HG03196 (cell line): Measurements from ENCODE around the gene BPGM.

ENCODE experiments used
- ATAC-seq: cut with Tn5 transposase; IDR thresholded peaks from one replicate; pipeline ENCODE4 v1.9.1; 2021; ENCODE audit not compliant: unreplicated experiment

Gene BPGM

DNA sequence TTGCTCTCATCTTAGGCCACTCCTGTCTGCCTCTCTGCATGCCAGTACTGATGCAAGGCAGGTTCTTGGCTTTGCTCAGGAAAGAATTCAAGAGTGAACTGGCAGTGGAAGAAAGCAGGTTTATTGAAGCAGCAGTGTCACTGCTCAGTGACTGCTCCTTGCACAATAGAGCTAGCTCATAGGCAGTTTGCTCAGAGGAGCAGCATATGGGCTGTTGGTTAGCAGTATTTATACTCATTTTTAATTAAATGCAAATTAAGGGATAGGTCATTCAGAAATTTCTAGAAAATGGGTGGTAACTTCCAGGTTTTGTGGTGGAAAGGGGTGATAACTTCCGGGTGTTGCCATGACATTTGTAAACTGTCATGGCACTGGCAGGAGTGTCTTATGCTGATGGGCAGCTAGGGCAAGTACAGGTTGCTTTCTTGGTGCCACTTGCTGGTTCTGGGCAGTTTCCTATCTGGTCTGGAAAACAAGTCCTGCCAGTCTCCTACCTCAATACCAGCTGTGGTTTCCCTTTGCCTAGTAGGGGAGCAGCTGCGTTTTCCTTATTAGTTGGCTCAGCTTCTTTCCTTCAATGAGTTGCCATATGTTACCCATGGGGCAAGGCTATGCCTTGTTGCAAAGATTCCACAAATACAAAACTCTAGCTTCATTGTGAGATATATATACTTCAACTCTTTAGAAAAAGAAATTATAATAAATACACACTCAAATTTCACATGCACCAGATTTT is 68.0 kb downstream of the BPGM start:
- ATAC-seq: no peak

DNA sequence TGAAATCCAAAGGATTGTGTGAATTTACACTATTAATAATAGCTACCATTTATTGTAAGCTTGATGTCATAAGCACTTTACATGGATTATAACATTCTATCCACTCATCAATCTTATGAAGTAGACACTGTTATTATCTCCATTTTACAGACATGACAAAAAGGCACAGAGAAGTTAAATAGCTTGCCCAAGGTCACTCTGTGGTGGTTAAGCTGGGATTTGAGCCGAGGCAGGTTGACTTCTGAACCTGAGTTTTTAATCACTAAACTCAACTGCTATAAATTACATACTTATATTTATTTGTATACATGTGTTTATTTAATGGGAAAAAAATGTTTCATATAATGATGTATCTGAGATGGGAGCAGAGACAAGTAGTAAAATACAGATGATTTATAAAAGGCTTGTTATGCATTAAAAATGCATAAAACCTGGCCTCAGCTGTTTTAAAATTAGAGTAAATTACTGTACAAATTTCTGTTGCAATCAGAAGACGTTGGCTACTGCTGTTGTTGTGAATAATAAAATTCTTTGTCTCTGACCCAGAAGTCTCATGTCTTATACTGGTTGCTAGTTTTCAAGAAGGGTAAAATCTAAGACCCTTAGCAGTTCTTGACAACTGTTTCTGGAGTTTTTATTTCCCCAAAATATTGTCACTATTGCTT is 71.7 kb downstream of the BPGM start:
- ATAC-seq: no peak

DNA sequence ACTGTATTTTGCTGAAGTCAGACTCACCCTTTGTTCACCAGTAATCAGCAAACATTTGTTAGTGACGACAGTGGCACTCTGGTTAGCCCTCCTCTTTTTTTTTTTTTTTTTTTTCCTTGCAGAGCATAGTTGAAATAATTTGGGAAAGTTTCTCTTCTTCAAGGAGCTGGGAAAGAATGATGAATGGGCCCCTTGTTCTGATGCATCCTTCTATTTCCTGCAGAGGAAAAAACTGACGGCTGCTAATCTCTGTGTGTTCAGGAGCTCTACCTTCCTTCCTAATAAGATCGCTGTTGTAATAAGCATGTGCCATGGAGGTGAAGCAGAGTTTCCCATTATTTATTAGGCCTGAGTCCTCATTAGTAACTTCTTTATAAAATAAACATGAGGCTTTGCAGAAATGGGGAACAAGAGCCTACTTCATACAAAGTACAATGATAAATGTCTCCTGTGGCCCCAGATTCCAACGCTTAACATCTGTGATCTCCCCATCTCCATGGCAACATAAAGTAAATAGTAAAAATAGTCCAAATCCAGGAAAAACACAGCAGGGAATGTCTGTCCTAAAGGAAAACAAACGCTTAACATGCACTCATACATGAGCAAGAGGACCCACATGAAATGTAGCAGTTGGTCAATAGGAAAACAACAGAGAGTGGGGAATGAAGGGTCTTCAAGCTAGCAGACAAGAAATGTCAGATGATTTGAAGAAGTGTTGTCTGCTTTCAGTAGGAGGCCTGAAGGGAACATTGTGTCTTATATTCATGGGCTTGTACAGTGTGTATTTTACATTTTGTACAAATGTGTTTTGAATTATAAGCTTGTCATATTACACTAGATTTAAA is 73.7 kb downstream of the BPGM start:
- no peak for ATAC-seq

DNA sequence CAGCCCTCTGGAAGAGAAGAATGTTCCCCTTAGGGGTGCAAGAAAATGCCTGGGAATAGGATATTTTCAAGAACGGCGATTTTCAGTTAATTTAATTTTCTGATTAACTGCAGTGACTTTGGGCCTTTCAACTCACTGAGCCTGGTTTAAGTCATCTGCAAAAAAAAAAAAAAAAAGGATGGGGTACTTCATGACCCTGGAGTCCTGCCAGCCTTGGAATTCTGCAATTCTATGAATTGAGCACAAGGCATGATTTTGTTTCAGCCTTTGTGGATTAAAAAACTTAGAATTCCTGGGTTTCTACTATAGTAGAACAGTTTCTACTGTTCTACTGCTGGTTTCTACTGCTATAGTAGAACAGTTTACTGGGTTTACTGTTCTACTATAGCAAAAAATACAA is 74.5 kb downstream of the BPGM start:
- ATAC-seq: no peak

DNA sequence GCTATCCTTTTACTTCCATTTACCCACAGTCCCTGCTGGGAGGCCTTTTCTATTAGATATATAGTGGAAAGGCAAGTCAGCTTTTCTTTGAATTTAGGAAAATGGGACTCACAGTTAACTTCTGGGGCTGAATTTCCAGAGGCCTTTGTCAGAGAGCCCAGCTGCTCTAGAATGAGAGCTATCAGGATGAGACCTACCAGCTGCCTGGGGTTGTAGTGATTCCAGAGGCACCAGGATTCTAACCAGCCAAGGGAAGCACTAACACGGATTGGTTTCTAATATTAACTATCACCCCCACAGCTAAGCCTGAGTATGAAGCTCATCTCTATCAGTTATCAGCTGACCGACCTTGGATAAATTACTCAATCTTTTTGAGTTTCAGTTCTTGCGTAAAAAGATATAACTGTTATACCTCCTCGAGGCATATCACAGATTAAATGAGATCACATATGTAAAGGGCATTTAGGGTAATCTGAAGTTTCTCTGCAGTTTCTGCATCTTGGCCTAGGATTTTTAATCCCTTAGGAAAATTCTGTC is 76.2 kb downstream of the BPGM start:
- ATAC-seq: no peak

DNA sequence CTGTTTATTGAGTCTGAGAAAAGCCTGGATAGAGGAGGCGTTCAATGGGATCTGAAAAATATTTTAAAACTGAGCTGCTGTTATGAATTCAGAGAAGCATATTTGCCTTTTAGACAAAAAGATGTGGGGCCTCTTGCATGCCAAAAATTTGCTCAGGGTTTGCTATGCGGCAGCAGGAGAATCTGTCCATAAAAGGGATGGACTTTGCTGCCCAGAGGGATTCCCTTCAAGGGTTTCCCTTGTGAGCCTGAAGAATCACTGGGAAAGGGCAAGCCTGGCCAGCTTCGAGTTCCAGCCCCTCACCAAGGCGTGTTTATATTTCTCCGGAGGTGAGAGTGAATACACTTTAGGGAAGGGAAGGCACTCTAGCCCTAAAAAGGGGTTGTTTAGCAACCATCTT is 77.2 kb downstream of the BPGM start:
- ATAC-seq: no peak

GRCh38 chr7:134724606-134725005 is 78.0 kb downstream of the BPGM start:
- ATAC-seq: no peak

GRCh38 chr7:134726581-134726980 is 79.9 kb downstream of the BPGM start:
- no peak for ATAC-seq

DNA sequence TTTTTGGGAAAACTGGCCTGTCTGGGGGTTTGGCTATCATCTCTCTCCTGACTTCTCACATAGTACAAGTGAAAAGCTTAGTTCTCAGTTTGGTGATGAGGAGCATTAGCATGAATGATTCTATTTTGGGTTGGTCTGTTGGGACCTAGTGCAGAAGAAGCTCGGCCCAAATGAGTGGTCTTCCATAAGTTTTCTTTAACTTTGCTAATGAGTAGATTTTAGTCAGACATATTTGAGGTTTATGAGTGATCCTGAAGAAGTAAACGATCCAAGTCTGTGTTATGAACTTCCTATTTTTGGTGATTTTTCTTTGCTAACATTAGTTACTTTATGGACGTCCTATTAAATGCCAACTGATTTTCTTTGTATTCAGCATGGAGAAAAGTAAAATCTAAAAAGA is 81.1 kb downstream of the BPGM start:
- no peak for ATAC-seq
